Breast epithelium (tissue), 4 donors: ENCODE measurements around the gene PLD1. TPM values are rescaled to one million over a fixed set of nuclear protein-coding genes. Genes with fewer than 3 reads are reported as not detected.
"Not testable (repeated sequence)": the region's sequence is repeated elsewhere in the genome, so short reads cannot be mapped to it uniquely, and the experiment has no call there.

Source experiments
- DNase-seq, 2 donors: peaks; one replicate each; pipeline ENCODE4 v3.0.0-alpha.2; 2019; ENCODE audit warnings: low spot score in 2 of 2
- H3K27ac ChIP-seq, 2 donors: fragments of 200-600 bp; sonication (generic) in 1 of 2; one replicate each; pipeline ENCODE4 v1.5.1; 2016 to 2019; ENCODE audit warnings: mild to moderate bottlenecking in 1 of 2
- H3K27me3 ChIP-seq, 2 donors: fragments of 200-600 bp; sonication (generic) in 1 of 2; one replicate each; pipeline versions ENCODE4 v1.5.1 to v1.6.0; 2017 to 2019; ENCODE audit warnings: control low read depth in 1 of 2, mild to moderate bottlenecking in 1 of 2
- H3K36me3 ChIP-seq: fragments of 200-600 bp; one replicate; pipeline ENCODE4 v1.5.1; 2019
- H3K4me1 ChIP-seq, 2 donors: fragments of 200-600 bp; sonication (generic); one replicate each; pipeline ENCODE4 v1.5.1; 2016 to 2019; ENCODE audit warnings: control low read depth in 1 of 2
- H3K4me3 ChIP-seq, 3 donors: fragments of 200-600 bp; sonication (generic); 1 replicate in 2 of 3; 2 replicates in 1 of 3; pipeline ENCODE4 v1.5.1; 2016 to 2019; ENCODE audit warnings: mild to moderate bottlenecking in 3 of 3, moderate library complexity in 2 of 3
- H3K9me3 ChIP-seq, 2 donors: fragments of 200-600 bp; sonication (generic) in 1 of 2; one replicate each; pipeline ENCODE4 v1.5.1; 2016 to 2019; ENCODE audit warnings: control low read depth in 1 of 2
- POLR2A ChIP-seq: fragments of 450-650 bp; IDR thresholded peaks from one replicate; pipeline ENCODE4 v1.6.1; 2016; ENCODE audit warnings: antibody characterized with exemption, mild to moderate bottlenecking, moderate library complexity
- POLR2AphosphoS5 ChIP-seq, 3 donors: sonication (generic); formaldehyde crosslinking; IDR thresholded peaks; one replicate each; pipeline ENCODE4 v1.6.1; 2017; ENCODE audit warnings: antibody characterized with exemption in 3 of 3
- intact Hi-C: fragments of 100-400 bp; cut with DNase I; formaldehyde crosslinking; loops from one replicate; pipeline ENCODE4 v1.15.1; 2023; ENCODE audit warnings: low total_unique reads
- total RNA-seq, 3 donors: library from RNA; depleted of rRNA; stranded (reverse); fragments of >200 nt; gene quantifications; one replicate each; pipeline ENCODE4 v1.1.0, GENCODE V29; 2016
- TF ChIP-seq, protein P1 (sequence below), 3 donors: fragments of 450-650 bp; IDR thresholded peaks; one replicate each; pipeline ENCODE4 v1.5.1; 2016 to 2017; ENCODE audit warnings: antibody characterized with exemption in 3 of 3, mild to moderate bottlenecking in 3 of 3, moderate library complexity in 3 of 3

PLD1 gene
- total RNA-seq, 3 donors from 2014 or later, result 21.1 to 36.9 (median 24.9) TPM

DNA sequence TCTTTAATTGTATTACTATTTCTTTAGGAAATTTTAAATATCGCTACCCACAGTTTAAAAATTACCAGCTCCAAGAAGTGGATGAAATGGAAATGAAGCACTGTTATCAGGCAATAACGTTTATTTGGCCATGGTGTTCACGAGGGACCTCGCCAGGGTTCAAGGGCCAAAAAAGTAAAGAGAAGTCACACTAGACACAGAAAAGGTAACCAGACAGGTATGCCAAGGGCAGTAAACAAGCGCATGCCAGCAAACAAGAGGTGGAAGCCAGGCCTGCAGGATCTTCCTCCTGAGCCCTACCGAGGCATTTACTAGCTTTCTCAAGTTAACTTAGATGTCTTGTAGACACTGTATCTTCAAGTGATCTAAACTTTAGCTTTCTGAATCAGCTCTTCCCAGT, 113.5 kb downstream of the PLD1 start:
- Histone ChIP-seq H3K4me1 (peaks cover 0 to 4% of the 10 kb centered on the region in 2 donors), H3K36me3 (no peaks in the 10 kb centered on the region), H3K27ac (no peak overlapping the region), H3K27me3 (no peaks in the 10 kb centered on the region), H3K4me3 (no peak overlapping the region), H3K9me3 (no peaks in the 10 kb centered on the region)
- TF ChIP-seq, protein P1, sequence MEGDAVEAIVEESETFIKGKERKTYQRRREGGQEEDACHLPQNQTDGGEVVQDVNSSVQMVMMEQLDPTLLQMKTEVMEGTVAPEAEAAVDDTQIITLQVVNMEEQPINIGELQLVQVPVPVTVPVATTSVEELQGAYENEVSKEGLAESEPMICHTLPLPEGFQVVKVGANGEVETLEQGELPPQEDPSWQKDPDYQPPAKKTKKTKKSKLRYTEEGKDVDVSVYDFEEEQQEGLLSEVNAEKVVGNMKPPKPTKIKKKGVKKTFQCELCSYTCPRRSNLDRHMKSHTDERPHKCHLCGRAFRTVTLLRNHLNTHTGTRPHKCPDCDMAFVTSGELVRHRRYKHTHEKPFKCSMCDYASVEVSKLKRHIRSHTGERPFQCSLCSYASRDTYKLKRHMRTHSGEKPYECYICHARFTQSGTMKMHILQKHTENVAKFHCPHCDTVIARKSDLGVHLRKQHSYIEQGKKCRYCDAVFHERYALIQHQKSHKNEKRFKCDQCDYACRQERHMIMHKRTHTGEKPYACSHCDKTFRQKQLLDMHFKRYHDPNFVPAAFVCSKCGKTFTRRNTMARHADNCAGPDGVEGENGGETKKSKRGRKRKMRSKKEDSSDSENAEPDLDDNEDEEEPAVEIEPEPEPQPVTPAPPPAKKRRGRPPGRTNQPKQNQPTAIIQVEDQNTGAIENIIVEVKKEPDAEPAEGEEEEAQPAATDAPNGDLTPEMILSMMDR (IDR thresholded peaks at IDR 0.05), result no peak
- TF ChIP-seq POLR2A (no peak), POLR2AphosphoS5 (IDR thresholded peaks at IDR 0.05) (no peak)
- no peak for DNase-seq
- intact Hi-C loops, result no loop called here

DNA sequence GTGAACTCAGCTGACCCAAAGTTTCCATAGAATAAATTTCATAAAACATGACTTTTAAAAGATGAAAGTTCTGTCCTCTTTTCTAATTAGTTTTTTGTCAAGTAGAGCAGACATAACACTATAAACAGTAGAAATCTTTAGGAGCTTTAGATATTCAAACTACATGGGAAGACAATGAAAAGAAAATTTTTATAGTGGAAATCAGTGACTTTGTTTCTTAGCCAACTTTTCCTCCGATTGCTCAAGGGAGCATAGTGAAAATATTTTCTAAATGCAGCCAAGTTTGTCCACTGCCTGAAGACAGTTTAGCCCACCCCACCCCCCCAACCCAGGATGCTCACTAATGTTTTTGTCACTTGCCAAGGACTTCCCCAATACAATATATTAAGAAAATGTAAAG, 114.9 kb downstream of the PLD1 start:
- intact Hi-C loops, result no loop called here
- DNase-seq, result no peak
- H3K36me3 ChIP-seq, result no peaks in the 10 kb centered on the region
- TF ChIP-seq, protein P1 (IDR thresholded peaks at IDR 0.05), result no peak
- no peak for TF ChIP-seq POLR2AphosphoS5 (IDR thresholded peaks at IDR 0.05)
- no peak for TF ChIP-seq POLR2A
- H3K9me3 ChIP-seq, result no peaks in the 10 kb centered on the region
- H3K4me1 ChIP-seq, result no peaks in the 10 kb centered on the region
- no peak overlapping the region for H3K27ac ChIP-seq
- H3K27me3 ChIP-seq, result no peaks in the 10 kb centered on the region
- no peak overlapping the region for H3K4me3 ChIP-seq

DNA sequence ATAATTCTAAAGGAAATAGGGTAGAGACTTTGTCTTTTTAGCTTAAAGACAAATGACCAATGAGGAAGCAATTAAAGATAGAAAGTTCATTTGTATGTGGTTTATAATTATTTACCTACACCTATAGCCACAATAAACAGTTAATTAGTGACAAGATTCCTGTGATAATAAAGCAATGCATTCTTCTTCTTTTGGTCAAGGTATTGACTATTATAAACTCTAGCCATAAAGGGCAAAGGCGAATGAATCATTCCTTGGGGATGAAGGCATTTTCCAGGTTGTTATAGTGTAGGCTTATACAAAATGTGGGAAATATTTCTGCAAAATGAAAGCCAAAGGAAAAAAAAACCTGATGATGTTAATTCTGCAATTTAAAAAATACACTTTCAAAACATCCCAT, 115.4 kb downstream of the PLD1 start:
- H3K27me3 ChIP-seq, result no peaks in the 10 kb centered on the region
- no peak for DNase-seq
- no peak for TF ChIP-seq POLR2A
- no peak for TF ChIP-seq POLR2AphosphoS5 (IDR thresholded peaks at IDR 0.05)
- TF ChIP-seq, protein P1 (IDR thresholded peaks at IDR 0.05), result no peak
- no peaks in the 10 kb centered on the region for H3K36me3 ChIP-seq
- H3K27ac ChIP-seq, result no peak overlapping the region
- H3K4me1 ChIP-seq, result no peaks in the 10 kb centered on the region
- H3K9me3 ChIP-seq, result no peaks in the 10 kb centered on the region
- intact Hi-C loops, result no loop called here
- no peak overlapping the region for H3K4me3 ChIP-seq

DNA sequence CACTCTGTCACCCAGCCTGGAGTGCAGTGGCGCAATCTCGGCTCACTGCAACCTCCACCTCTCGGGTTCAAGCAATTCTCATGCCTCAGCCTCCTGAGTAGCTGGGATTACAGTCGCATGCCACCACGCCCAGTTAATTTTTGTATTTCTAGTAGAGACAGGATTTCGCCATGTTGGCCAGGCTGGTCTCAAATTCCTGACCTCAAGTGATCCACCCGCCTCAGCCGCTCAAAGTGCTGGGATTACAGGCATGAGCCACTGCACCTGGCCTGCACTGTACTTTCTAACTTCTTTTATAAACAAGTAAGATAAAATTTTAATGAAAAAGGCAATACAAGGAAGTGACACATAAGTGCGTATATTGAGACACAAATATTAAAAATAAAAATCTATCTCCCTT, 117.7 kb downstream of the PLD1 start:
- H3K4me3 ChIP-seq, H3K27ac ChIP-seq, H3K27me3 ChIP-seq, H3K36me3 ChIP-seq, H3K4me1 ChIP-seq, intact Hi-C loops, H3K9me3 ChIP-seq, DNase-seq: not testable (repeated sequence)

DNA sequence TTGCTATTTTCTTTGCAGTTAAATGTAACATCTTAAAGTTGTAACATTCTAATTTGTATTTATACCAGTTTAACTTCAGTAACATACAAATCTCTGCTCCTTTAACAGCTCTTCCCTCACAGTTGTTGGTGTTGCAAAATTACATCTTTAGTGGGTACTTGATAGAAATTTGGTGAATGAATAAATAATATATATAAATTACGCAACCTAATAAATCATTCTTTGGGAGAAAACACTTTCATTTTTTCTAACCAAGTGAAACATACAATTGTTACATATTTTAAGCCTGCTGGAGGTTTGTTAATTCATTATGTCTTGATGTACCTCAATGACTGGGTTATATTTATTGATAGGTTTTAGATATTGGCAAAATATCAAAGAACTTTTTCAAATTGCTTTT, 118.8 kb downstream of the PLD1 start:
- H3K27ac ChIP-seq, result no peak overlapping the region
- no peaks in the 10 kb centered on the region for H3K36me3 ChIP-seq
- H3K4me3 ChIP-seq, result no peak overlapping the region
- no peak for DNase-seq
- no peaks in the 10 kb centered on the region for H3K4me1 ChIP-seq
- intact Hi-C loops, result no loop called here
- no peaks in the 10 kb centered on the region for H3K9me3 ChIP-seq
- no peaks in the 10 kb centered on the region for H3K27me3 ChIP-seq
- no peak for TF ChIP-seq POLR2A

DNA sequence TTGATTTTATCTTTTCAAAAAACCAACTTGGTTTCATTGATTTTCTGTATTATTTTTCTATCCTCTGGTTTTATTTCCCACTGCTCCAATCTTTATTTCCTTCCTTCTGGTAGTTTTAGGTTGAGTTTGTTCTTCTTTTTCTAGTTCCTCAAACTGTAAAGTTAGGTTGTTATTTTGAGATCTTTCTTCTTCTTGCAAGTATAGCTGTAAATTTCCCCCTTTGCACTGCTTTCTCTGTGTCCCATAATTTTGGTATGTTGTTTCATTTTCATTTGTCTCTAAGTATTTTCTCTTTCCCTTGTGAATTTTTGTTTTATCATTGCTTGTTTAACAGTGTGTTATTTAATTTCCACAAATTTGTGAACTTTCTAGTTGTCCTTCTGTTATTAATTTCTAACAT, 120.0 kb downstream of the PLD1 start:
- TF ChIP-seq POLR2AphosphoS5 (IDR thresholded peaks at IDR 0.05) (no peak), POLR2A (no peak)
- Histone ChIP-seq H3K4me1 (no peaks in the 10 kb centered on the region), H3K36me3 (no peaks in the 10 kb centered on the region), H3K27ac (no peak overlapping the region), H3K4me3 (no peak overlapping the region), H3K27me3 (no peaks in the 10 kb centered on the region), H3K9me3 (no peaks in the 10 kb centered on the region)
- intact Hi-C loops, result no loop called here
- DNase-seq, result no peak

DNA sequence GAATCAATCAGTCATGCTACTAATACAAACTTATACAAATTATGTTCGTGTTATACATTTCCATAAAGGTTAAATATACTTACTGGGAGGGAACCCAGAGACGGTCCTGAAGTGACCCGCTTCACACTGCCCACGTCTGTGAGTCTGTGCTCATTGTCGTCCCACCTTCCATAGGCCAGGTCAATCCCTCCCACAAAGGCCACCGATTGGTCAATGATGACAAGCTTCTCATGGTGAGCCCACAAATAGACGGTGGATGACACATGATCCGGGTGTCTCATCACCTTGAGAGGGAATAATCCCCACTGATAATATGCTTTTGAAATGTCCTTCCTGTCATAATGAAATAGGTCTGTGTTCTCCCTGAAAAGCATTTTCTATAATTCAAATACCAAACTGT, 121.7 kb downstream of the PLD1 start:
- intact Hi-C loops, result no loop called here
- Histone ChIP-seq H3K9me3 (no peaks in the 10 kb centered on the region), H3K27ac (no peak overlapping the region), H3K36me3 (no peaks in the 10 kb centered on the region), H3K27me3 (no peaks in the 10 kb centered on the region), H3K4me1 (no peaks in the 10 kb centered on the region), H3K4me3 (no peak overlapping the region)
- no peak for DNase-seq
- TF ChIP-seq POLR2A, result no peak
